Sigmoid colon (tissue), 4 donors: ENCODE measurements around the gene SPATS1.

Source experiments
- EP300 ChIP-seq, 4 donors: sonication (generic); formaldehyde crosslinking; IDR thresholded peaks; one replicate each; pipeline ENCODE4 v1.6.1; 2017; ENCODE audit warnings: antibody characterized with exemption in 4 of 4
- POLR2A ChIP-seq, 2 donors: fragments of 450-650 bp; IDR thresholded peaks; one replicate each; pipeline ENCODE4 v1.6.1; 2016; ENCODE audit warnings: antibody characterized with exemption in 2 of 2, mild to moderate bottlenecking in 2 of 2, moderate library complexity in 2 of 2
- POLR2AphosphoS5 ChIP-seq, 4 donors: sonication (generic); formaldehyde crosslinking; IDR thresholded peaks; one replicate each; pipeline ENCODE4 v1.6.1; 2017; ENCODE audit warnings: antibody characterized with exemption in 4 of 4
- TF ChIP-seq, protein P1 (sequence below), 4 experiments: fragments of 450-650 bp in 3 of 4; fragments of 200-600 bp in 1 of 4; IDR thresholded peaks; one replicate each; pipeline ENCODE4 v1.5.1; 2016 to 2019; ENCODE audit warnings: antibody characterized with exemption in 4 of 4, mild to moderate bottlenecking in 3 of 4, moderate library complexity in 2 of 4

DNA sequence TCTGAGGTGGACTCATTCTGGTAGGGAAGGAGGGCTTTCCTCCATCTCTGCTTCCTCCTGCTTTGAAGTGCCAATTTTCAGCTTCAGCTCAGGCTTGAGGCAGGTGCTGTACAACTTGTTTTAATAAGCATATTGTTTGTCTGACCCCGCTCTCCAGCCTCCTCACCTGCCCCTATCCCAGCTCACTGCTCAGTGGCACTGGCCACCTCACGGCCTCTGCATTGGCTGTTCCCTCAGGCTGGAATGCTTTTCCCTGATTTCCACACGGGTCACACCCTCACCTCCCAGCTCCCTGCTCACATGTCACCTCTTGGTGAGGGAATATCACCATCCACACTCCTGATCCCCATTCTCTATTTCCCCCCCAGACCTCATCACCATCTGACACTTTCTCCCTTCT is 43.6 kb upstream of the SPATS1 start:
- TF ChIP-seq, protein P1, sequence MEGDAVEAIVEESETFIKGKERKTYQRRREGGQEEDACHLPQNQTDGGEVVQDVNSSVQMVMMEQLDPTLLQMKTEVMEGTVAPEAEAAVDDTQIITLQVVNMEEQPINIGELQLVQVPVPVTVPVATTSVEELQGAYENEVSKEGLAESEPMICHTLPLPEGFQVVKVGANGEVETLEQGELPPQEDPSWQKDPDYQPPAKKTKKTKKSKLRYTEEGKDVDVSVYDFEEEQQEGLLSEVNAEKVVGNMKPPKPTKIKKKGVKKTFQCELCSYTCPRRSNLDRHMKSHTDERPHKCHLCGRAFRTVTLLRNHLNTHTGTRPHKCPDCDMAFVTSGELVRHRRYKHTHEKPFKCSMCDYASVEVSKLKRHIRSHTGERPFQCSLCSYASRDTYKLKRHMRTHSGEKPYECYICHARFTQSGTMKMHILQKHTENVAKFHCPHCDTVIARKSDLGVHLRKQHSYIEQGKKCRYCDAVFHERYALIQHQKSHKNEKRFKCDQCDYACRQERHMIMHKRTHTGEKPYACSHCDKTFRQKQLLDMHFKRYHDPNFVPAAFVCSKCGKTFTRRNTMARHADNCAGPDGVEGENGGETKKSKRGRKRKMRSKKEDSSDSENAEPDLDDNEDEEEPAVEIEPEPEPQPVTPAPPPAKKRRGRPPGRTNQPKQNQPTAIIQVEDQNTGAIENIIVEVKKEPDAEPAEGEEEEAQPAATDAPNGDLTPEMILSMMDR (IDR thresholded peaks at IDR 0.05): no peak
- TF ChIP-seq POLR2AphosphoS5 (IDR thresholded peaks at IDR 0.05) (no peak), POLR2A (IDR thresholded peaks at IDR 0.05) (no peak), EP300 (IDR thresholded peaks at IDR 0.05) (no peak)
